ENCODE results near the gene ATXN1. TPM values are rescaled to one million over a fixed set of nuclear protein-coding genes. Genes with fewer than 3 reads are reported as not detected.

Gene ATXN1
- total and polyA plus RNA-seq, 2 of the 8 experiments (the other 6 are each of a cell fraction or from before 2014, with no cell fraction given): 1.6 to 4.0 TPM

- CTCF ChIA-PET (ENCODE audit: partially characterized antibody): interaction anchor here (1.1 to 3.6 kb wide), 2 partner anchors 9 to 14 kb away, joined by 3 to 16 read pairs; no protein-coding TSS in a partner anchor
- Histone ChIP-seq H4K91ac (replicated peaks; ENCODE audit: insufficient read length, low read length) (no peak overlapping the region), H3K14ac (ENCODE audit: insufficient read length) (no peak overlapping the region), H3K79me1 (ENCODE audit: low read depth, low read length) (no peaks in the 10 kb centered on the region), H3K56ac (replicated peaks; ENCODE audit: insufficient read length, low read depth, low read length) (no peak overlapping the region), H4K8ac (ENCODE audit: extremely low read depth, insufficient read depth, low read length) (no peak overlapping the region), H3K4me3 (ENCODE audit: extremely low read depth in 1 of 4, insufficient read depth in 2 of 4, low read depth in 3 of 4, low read length in 4 of 4) (no peak overlapping the region), H3K36me3 (ENCODE audit: control insufficient read depth in 2 of 4, insufficient read depth in 4 of 4, low read length in 3 of 4) (no peaks in the 10 kb centered on the region), H4K20me1 (replicated peaks in 1 of 2; ENCODE audit: control insufficient read depth in 1 of 2, insufficient read depth in 2 of 2, low read length in 2 of 2) (no peaks in the 10 kb centered on the region), H2BK120ac (replicated peaks; ENCODE audit: low read depth, low read length) (no peak overlapping the region), H3K23ac (ENCODE audit: insufficient read length) (no peak overlapping the region), H3K79me2 (ENCODE audit: control insufficient read depth in 1 of 2, insufficient read depth in 2 of 2, low read length in 2 of 2) (no peaks in the 10 kb centered on the region), H2AFZ (ENCODE audit: low read length) (no peak overlapping the region), H3K4me1 (replicated peaks in 1 of 4; ENCODE audit: control insufficient read depth in 3 of 4, insufficient read depth in 4 of 4, low read length in 3 of 4) (peaks cover 0 to 11% (median 6%) of the 10 kb centered on the region in 4 experiments; a peak in 6 of 7 replicates), H2AK5ac (ENCODE audit: low read depth, low read length) (no peak overlapping the region), H3K27me3 (replicated peaks in 1 of 4; ENCODE audit: control insufficient read depth in 3 of 4, extremely low read depth in 1 of 4, insufficient read depth in 3 of 4, low read length in 3 of 4) (no peaks in the 10 kb centered on the region), H3K4me2 (ENCODE audit: insufficient read depth in 1 of 2, low read depth in 2 of 2, low read length in 2 of 2) (no peak overlapping the region), H3K27ac (ENCODE audit: low read depth, low read length) (no peak overlapping the region), H2BK15ac (ENCODE audit: low read length) (no peak overlapping the region), H4K5ac (ENCODE audit: insufficient read length, low read depth, low read length) (no peak overlapping the region), H3K9me3 (ENCODE audit: insufficient read depth in 2 of 2, low read depth in 1 of 2, low read length in 1 of 2) (no peaks in the 10 kb centered on the region), H2BK12ac (ENCODE audit: low read depth, low read length) (no peak overlapping the region), H3K9ac (replicated peaks in 1 of 4; ENCODE audit: extremely low read depth in 1 of 4, low read depth in 3 of 4, low read length in 3 of 4) (no peak overlapping the region), H3K4ac (replicated peaks; ENCODE audit: insufficient read length, low read depth, low read length) (no peak overlapping the region), H2BK20ac (ENCODE audit: low read length) (no peak overlapping the region), H2BK5ac (ENCODE audit: low read depth, low read length) (no peak overlapping the region), H3K18ac (ENCODE audit: extremely low read depth, low read length) (no peak overlapping the region), H3K23me2 (ENCODE audit: low read depth, low read length) (peaks cover 5% of the 10 kb centered on the region; the same call in 1 of the 2 replicates)
- DNase-seq (ENCODE audit: low read depth in 1 of 2, low spot score in 2 of 2) (no peak), FAIRE-seq (no peak)
- WGBS, 2 experiments (ENCODE audit: extremely low coverage in 1 of 2, insufficient coverage in 1 of 2, insufficient read length in 1 of 2, insufficient replicate concordance in 2 of 2, low coverage in 1 of 2, low lambda C conversion rate in 2 of 2, missing lambda C conversion rate in 1 of 2): 83% methylated on average over 3 of the region's 3 CpGs; no CpG with 5 or more reads in 1 of the 2 experiments
- POLR2A ChIA-PET (ENCODE audit: partially characterized antibody): no interaction called here
- TF ChIP-seq SRF (IDR thresholded peaks at IDR 0.05; ENCODE audit: low read depth, low read length) (no peak), TCF12 (IDR thresholded peaks at IDR 0.05; ENCODE audit: low read depth, low read length) (no peak), SP1 (IDR thresholded peaks at IDR 0.05; ENCODE audit: low read depth, low read length) (no peak), TAF1 (IDR thresholded peaks at IDR 0.05; ENCODE audit: low read depth, low read length) (no peak)
These were observed 461.4 kb downstream of the ATXN1 start for GRCh38 chr6:16299861-16300260.
